Measurements from ENCODE around the gene MTMR3. TPM values are rescaled to one million over a fixed set of nuclear protein-coding genes. Genes with fewer than 3 reads are reported as not detected.
A peak's percentile ranks its signal among the peaks of the same experiment; 100 is the strongest.

The MTMR3 gene
- total RNA-seq, 1 experiment from 2014 or later: 27.3 TPM

GRCh38 chr22:29838599-29838956 is 44.4 kb upstream of the MTMR3 start:
- no peaks in the 10 kb centered on the region for H3K9me3 Mint-ChIP-seq (ENCODE audit: unreplicated experiment)
- CTCF ChIA-PET: interaction anchor here (1.4 to 1.7 kb wide), 2 partner anchors 167 to 203 kb away, joined by 3 read pairs; no protein-coding TSS in a partner anchor
- H3K4me1 Mint-ChIP-seq (ENCODE audit: low read depth, unreplicated experiment): peaks cover 10% of the 10 kb centered on the region
- no peaks in the 10 kb centered on the region for H3K27me3 ChIP-seq (replicated peaks; ENCODE audit: control insufficient read depth, insufficient read depth, low read length)
- no peaks in the 10 kb centered on the region for H3K27me3 Mint-ChIP-seq (ENCODE audit: insufficient read depth, unreplicated experiment)
- H3K36me3 Mint-ChIP-seq (ENCODE audit: insufficient read depth, unreplicated experiment): peaks cover 7% of the 10 kb centered on the region
- peak overlapping the region; percentile 69 for H3K27ac Mint-ChIP-seq (ENCODE audit: unreplicated experiment)
- H3K36me3 ChIP-seq (ENCODE audit: control insufficient read depth, insufficient read depth, low read length): peaks cover 1% of the 10 kb centered on the region
- peak overlapping the region; percentile 83 for H3K4me3 Mint-ChIP-seq (ENCODE audit: unreplicated experiment)
- intact Hi-C loops (cut with micrococcal nuclease; ENCODE audit: unreplicated experiment): loop anchor here (1.0 kb wide), 1 partner anchor 167 kb away; no protein-coding TSS in a partner anchor
- H3K4me3 ChIP-seq (ENCODE audit: low read depth, low read length): peak overlapping the region; percentile 36
- no peak for TF ChIP-seq CTCF (IDR thresholded peaks at IDR 0.05; ENCODE audit: insufficient read depth in 1 of 2, low read depth in 1 of 2, low read length in 1 of 2, severe bottlenecking in 1 of 2, unreplicated experiment in 1 of 2)
- POLR2A ChIA-PET: interaction anchor here (1.5 kb wide), 1 partner anchor 45 kb away, joined by 5 read pairs; no protein-coding TSS in a partner anchor
- H3K4me1 ChIP-seq: peaks cover 5% of the 10 kb centered on the region; the same call in 1 of the 2 replicates
- no peak for DNase-seq
- BruUV-seq (replicated peaks): no TSS peak
- no peaks in the 10 kb centered on the region for H3K9me3 ChIP-seq

- no peaks in the 10 kb centered on the region for H3K9me3 ChIP-seq
- H3K36me3 ChIP-seq (ENCODE audit: control insufficient read depth, insufficient read depth, low read length): peaks cover 1% of the 10 kb centered on the region
- ChIA-PET CTCF (no interaction called here), POLR2A (no interaction called here)
- Mint-ChIP-seq H3K36me3 (ENCODE audit: insufficient read depth, unreplicated experiment) (peaks cover 6% of the 10 kb centered on the region), H3K4me1 (ENCODE audit: low read depth, unreplicated experiment) (peaks cover 10% of the 10 kb centered on the region), H3K27ac (ENCODE audit: unreplicated experiment) (no peak overlapping the region), H3K27me3 (ENCODE audit: insufficient read depth, unreplicated experiment) (no peaks in the 10 kb centered on the region), H3K4me3 (ENCODE audit: unreplicated experiment) (no peak overlapping the region), H3K9me3 (ENCODE audit: unreplicated experiment) (no peaks in the 10 kb centered on the region)
- no peaks in the 10 kb centered on the region for H3K27me3 ChIP-seq (replicated peaks; ENCODE audit: control insufficient read depth, insufficient read depth, low read length)
- peaks cover 5% of the 10 kb centered on the region; the same call in 1 of the 2 replicates for H3K4me1 ChIP-seq
- no peak for DNase-seq
- no peak overlapping the region for H3K4me3 ChIP-seq (ENCODE audit: low read depth, low read length)
- no peak for TF ChIP-seq CTCF (IDR thresholded peaks at IDR 0.05; ENCODE audit: insufficient read depth in 1 of 2, low read depth in 1 of 2, low read length in 1 of 2, severe bottlenecking in 1 of 2, unreplicated experiment in 1 of 2)
- BruUV-seq (replicated peaks): no TSS peak
- intact Hi-C loops (cut with micrococcal nuclease; ENCODE audit: unreplicated experiment): no loop called here
Measured at GRCh38 chr22:29839039-29839438, 43.9 kb upstream of the MTMR3 start.

GRCh38 chr22:29840498-29840897 is 42.5 kb upstream of the MTMR3 start:
- ChIA-PET CTCF (no interaction called here), POLR2A (no interaction called here)
- Histone ChIP-seq H3K9me3 (no peaks in the 10 kb centered on the region), H3K27me3 (replicated peaks; ENCODE audit: control insufficient read depth, insufficient read depth, low read length) (no peaks in the 10 kb centered on the region), H3K36me3 (ENCODE audit: control insufficient read depth, insufficient read depth, low read length) (no peaks in the 10 kb centered on the region), H3K4me1 (peaks cover 5% of the 10 kb centered on the region; the same call in 1 of the 2 replicates), H3K4me3 (ENCODE audit: low read depth, low read length) (no peak overlapping the region)
- H3K9me3 Mint-ChIP-seq (ENCODE audit: unreplicated experiment): peaks cover 3% of the 10 kb centered on the region
- no peaks in the 10 kb centered on the region for H3K36me3 Mint-ChIP-seq (ENCODE audit: insufficient read depth, unreplicated experiment)
- peaks cover 10% of the 10 kb centered on the region for H3K4me1 Mint-ChIP-seq (ENCODE audit: low read depth, unreplicated experiment)
- no peak overlapping the region for H3K27ac Mint-ChIP-seq (ENCODE audit: unreplicated experiment)
- H3K4me3 Mint-ChIP-seq (ENCODE audit: unreplicated experiment): no peak overlapping the region
- H3K27me3 Mint-ChIP-seq (ENCODE audit: insufficient read depth, unreplicated experiment): no peaks in the 10 kb centered on the region
- no TSS peak for BruUV-seq (replicated peaks)
- TF ChIP-seq CTCF (IDR thresholded peaks at IDR 0.05; ENCODE audit: insufficient read depth in 1 of 2, low read depth in 1 of 2, low read length in 1 of 2, severe bottlenecking in 1 of 2, unreplicated experiment in 1 of 2): no peak
- intact Hi-C loops (cut with micrococcal nuclease; ENCODE audit: unreplicated experiment): no loop called here
- DNase-seq: no peak

All from Caco-2 (cell line).